Hematopoietic multipotent progenitor cell treated with erythropoietin and hydrocortisone succinate and interleukin-3 and kit ligand, for 15 days (in vitro differentiated cells): ENCODE data around the gene BICC1.

ENCODE experiments used
- DNase-seq: peaks from one replicate; pipeline ENCODE4 v3.0.0-alpha.2; 2015; ENCODE audit warnings: low spot score

Gene BICC1

DNA sequence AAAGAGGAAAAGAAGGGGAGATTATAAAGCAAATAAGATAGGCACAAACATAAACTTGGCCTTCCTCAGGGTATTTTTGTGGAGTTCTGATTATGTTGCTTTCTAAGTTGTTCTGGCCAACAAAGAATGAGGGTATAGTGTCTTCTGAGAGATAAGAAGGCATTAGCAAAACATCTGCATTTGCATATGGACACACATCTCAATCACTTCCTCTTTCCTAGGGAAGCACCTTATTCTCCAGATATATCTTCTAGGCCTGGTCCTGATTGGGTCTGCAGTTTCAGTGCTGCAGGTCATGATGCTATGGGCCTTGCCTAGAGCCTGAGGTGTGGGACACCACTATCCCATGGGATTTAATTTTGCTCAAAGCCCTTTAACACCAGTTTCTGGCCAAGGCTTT lies 355.0 kb downstream of the BICC1 start:
- no peak for DNase-seq

DNA sequence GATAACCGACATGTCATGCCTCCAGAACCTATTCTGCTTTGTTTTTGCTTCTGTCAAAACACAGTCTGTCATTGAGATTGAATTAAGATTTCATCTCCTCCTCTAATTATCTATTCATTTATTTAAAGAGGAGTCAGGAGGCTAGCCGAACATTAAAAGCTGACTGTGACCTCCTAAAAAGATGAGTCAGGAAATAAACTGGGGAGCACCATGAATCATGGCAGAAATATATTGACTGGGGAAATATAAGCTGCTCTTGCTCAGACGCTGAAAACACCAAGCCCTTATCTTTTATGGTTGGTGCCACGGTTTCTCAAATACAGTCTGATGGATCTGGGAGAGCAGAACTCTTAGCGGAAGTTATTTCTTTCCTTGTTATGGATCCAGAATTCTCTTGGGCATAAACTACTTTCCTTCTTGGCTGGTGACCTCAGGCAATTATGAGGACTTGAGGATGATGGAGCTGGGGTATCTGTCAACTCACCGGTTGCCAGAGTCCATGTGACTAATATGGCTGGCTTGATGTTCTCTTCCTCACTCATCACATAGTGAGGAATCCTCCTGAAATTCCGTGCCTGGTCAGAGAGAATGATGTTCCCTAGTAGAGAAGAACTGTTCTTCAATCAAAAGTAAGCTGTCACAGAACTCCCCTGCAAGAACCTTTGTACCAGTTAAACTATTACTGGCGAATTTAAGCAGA lies 356.2 kb downstream of the BICC1 start:
- no peak for DNase-seq

DNA sequence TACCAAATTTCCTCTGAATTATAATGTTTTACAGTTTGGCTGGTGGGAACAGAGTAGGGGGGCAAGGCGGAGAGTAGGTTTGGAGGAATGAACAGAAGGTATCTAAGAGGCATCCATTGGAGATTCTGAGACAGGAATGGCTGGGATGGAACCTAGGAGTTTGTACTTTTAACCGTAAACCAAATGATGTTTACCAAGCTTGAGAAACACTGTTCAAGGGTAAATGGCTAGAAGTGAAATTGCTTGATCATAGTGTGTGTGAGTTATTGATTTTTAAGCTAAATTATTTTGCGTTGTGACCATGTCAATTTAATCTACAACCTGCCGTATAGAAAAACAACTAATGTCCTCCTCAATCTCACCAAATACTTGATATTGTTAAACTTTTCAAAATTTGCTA lies 357.4 kb downstream of the BICC1 start:
- DNase-seq: no peak

DNA sequence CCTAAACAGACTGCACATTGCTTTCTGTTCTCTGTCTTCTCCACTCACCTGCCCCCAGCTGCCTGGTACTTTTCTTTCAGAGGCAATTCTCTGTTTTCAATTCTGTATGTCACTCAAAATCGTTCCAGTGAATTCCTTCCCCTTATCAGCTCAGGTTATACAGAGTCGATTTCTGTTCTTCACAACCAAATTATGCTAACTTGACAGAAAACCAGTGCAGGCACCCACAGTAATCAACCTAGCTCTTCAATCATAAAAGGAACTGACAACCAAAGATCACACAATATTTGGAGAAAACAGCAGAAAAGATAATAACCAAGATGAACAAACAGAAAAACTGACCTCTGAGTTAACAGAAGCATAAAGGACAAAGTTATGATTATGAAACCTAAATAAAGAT lies 360.5 kb downstream of the BICC1 start:
- no peak for DNase-seq
